HPDE6-E6E7 (cell line): Measurements from ENCODE around the gene FOXO6.

Experiments used
- DNase-seq: peaks from one replicate; pipeline ENCODE4 v3.0.0; 2011; ENCODE audit warnings: missing footprints; ENCODE audit errors: extremely low spot score

FOXO6 gene

DNA sequence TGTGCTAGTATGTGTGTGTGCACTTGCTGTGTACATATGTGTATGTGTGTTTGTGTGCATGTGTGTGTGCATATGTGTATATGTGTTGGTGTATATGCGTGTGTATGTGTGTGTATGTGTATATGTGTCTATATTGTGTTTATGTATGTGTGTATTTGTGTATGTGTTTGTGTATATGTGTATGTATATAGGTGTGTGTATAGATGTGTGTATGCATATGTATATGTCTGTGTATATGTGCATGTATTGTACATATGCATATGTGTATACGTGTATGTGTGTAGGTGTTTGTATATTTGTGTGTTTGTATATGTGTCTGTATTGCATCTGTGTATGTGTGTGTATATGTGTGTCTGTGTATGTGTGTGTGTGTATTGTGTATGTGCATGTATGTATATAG lies 64.1 kb downstream of the FOXO6 start:
- no peak for DNase-seq

DNA sequence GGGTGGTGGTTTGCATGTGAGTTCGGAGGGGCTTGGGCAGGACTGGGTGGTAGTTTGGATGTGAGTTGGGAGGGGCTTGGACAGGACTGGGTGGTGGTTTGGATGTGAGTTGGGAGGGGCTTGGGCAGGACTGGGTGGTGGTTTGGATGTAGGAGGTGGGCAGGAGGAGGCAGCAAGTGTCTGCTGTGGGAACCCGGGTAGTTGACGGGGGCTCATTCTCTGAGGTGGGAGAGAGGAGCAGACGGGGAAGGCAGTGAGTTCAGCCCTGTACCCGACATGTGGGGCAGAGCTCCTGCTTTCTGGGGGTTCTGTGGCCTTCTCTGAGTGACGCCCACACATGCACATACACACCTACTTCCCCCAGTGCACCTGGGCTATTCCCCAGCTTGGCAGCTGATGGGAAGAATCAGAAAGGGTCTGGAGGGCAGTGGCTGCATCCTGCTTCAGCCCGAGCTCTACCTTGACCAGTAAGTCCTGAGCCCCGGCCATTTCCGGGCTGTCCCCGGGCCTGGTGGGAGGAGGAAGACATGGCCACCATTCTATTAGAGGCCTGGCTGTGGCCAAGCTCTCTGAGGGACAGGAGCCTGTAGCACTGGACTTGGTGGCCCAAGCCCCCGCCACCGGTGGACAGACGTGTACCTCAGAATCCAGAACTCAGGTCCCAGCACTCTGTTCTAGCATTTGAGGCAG lies 65.1 kb downstream of the FOXO6 start:
- DNase-seq = no peak

- no peak for DNase-seq
Observed at GRCh38 chr1:41427122-41427913, 66.1 kb downstream of the FOXO6 start.

- no peak for DNase-seq
Observed at GRCh38 chr1:41427916-41428737, 66.9 kb downstream of the FOXO6 start.

DNA sequence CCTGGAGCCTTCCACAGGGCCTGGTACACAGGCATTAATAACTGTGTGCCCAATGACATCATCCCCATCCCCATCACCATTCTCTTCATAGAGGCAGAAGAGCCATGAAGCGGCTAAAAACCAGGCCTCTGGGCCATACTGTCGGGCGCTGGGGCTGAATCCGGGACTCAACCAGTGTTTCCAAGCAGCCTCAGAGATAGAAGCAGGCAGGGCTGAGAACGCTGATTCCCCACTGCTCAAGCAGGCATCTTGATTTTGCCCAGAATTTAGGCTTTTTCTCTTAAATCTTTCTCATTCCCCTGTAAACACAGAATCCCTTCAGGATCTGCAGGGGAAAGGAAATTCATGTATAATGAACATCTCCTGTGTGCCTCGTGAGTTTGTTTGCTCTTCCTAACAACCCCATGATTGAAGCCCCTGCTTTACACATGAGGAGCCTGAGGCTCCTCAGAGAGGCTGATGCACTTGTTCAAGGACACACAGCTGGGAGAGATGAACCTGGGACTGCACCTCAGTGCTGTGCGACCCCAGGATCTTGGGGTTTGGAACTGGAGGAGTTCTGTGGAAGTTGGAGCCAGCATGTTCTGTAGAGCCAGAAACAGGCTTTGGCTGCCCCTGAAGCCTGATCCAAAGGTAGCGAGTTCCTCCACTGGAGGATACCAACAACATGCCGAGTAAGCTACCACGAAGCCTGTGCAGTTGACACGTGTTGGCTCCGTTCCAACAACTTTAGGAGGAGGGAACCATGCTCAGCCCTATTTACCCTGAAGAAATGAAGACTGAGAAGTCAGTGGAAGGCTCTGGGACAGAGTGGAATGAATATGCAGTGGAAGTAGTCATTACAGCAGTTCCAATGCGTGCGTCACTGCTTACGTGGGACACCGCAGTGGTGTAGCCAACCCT lies 67.8 kb downstream of the FOXO6 start:
- DNase-seq = no peak

DNA sequence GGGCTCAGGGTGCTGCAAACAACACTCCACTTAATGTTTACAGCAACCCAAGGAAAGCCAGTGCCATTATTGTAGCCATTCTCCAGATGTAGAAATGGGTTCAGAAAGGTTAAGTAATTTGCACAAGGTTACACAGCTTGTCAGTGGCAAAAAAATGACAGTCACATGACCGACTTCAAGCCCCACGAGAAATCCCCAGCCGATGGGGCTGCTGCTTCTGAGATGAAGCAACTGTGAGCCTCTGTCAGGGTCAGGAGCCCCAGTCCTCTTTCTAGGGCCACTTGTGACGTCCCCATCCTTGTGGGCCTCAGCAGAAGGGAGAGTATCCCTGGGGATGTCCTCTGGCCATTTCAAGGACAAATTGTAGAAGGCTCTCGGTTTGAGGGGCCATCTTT lies 68.4 kb downstream of the FOXO6 start:
- DNase-seq = no peak

- DNase-seq = no peak
Observed at GRCh38 chr1:41430069-41430468, 68.8 kb downstream of the FOXO6 start.

GRCh38 chr1:41430582-41430981 lies 69.3 kb downstream of the FOXO6 start:
- no peak for DNase-seq

- DNase-seq = no peak
Observed at GRCh38 chr1:41431490-41432350, 70.5 kb downstream of the FOXO6 start.
